Neural cell (in vitro differentiated cells): Measurements from ENCODE around the gene STAT3. TPM values are rescaled to one million over a fixed set of nuclear protein-coding genes. Genes with fewer than 3 reads are reported as not detected.

Experiments
- H2AFZ ChIP-seq: fragments of 200-600, 300-800 bp; sonication (generic), shearing (Covaris generic); 2 replicates; pipeline ENCODE4 v1.6.0; 2014; ENCODE audit warnings: low read depth, mild to moderate bottlenecking, antibody characterized with exemption, low read length, moderate library complexity
- H3F3A ChIP-seq: fragments of 200-600 bp; shearing (Covaris generic); 2 replicates; pipeline ENCODE4 v1.6.1; 2016; ENCODE audit warnings: mild to moderate bottlenecking, moderate library complexity, mixed read lengths, antibody characterized with exemption, low read length; ENCODE audit not compliant: insufficient read depth, poor library complexity, severe bottlenecking
- H3K27ac ChIP-seq: fragments of 200-600, 300-800 bp; sonication (generic), shearing (Covaris generic); 2 replicates; pipeline ENCODE4 v1.5.1; 2014; ENCODE audit warnings: mild to moderate bottlenecking, low read length, moderate library complexity
- H3K27me3 ChIP-seq: fragments of 300-800, 200-600 bp; sonication (generic), shearing (Covaris generic); 2 replicates; pipeline ENCODE4 v1.6.0; 2014; ENCODE audit warnings: mild to moderate bottlenecking, low read depth, low read length, moderate library complexity; ENCODE audit not compliant: insufficient read depth
- H3K36me3 ChIP-seq: fragments of 300-800, 200-600 bp; sonication (generic), shearing (Covaris generic); 2 replicates; pipeline ENCODE4 v1.5.1; 2014; ENCODE audit warnings: mild to moderate bottlenecking, antibody characterized with exemption, low read length, moderate library complexity; ENCODE audit not compliant: insufficient read depth
- H3K4me2 ChIP-seq: fragments of 300-800, 200-600 bp; sonication (generic), shearing (Covaris generic); 2 replicates; pipeline ENCODE4 v1.6.0; 2014; ENCODE audit warnings: mild to moderate bottlenecking, low read length
- H3K4me3 ChIP-seq: fragments of 300-800, 200-600 bp; sonication (generic), shearing (Covaris generic); 2 replicates; pipeline ENCODE4 v1.5.1; 2014; ENCODE audit warnings: mild to moderate bottlenecking, low read length, moderate library complexity
- H3K79me2 ChIP-seq: fragments of 200-600 bp; shearing (Covaris generic); replicated peaks from 2 replicates; pipeline ENCODE4 v1.6.0; 2014; ENCODE audit warnings: mild to moderate bottlenecking, low read length, moderate library complexity; ENCODE audit not compliant: insufficient read depth
- H3K9ac ChIP-seq: fragments of 300-800, 200-600 bp; sonication (generic), shearing (Covaris generic); 2 replicates; pipeline ENCODE4 v1.6.1; 2016; ENCODE audit warnings: mild to moderate bottlenecking, low read length, mixed read lengths
- H3K9me2 ChIP-seq: fragments of 200-600 bp; shearing (Covaris generic); 2 replicates; pipeline ENCODE4 v1.6.1; 2016; ENCODE audit warnings: mild to moderate bottlenecking, low read length, mixed read lengths; ENCODE audit not compliant: insufficient read depth
- H3K9me3 ChIP-seq: fragments of 200-600, 300-800 bp; sonication (generic), shearing (Covaris generic); 2 replicates; pipeline ENCODE4 v1.6.1; 2016; ENCODE audit warnings: mild to moderate bottlenecking, mixed run types, low read length, moderate library complexity, mixed read lengths
- H4K20me1 ChIP-seq: fragments of 200-600 bp; shearing (Covaris generic); 2 replicates; pipeline ENCODE4 v1.6.1; 2016; ENCODE audit warnings: mild to moderate bottlenecking, mixed run types; ENCODE audit not compliant: insufficient read depth
- CTCF ChIP-seq: fragments of 450-650 bp; IDR thresholded peaks from 2 replicates; pipeline ENCODE4 v1.5.1; 2014; ENCODE audit warnings: antibody characterized with exemption, mild to moderate bottlenecking, moderate library complexity; ENCODE audit not compliant: poor library complexity, severe bottlenecking
- EP300 ChIP-seq: fragments of 450-650 bp; conservative IDR thresholded peaks from 2 replicates; pipeline ENCODE4 v1.6.1; 2014; ENCODE audit warnings: antibody characterized with exemption, mild to moderate bottlenecking, moderate library complexity; ENCODE audit not compliant: poor library complexity, severe bottlenecking
- EZH2 ChIP-seq: fragments of 200-600, 300-800 bp; shearing (Covaris generic), sonication (generic); IDR thresholded peaks from 2 replicates; pipeline ENCODE4 v1.6.1; 2014; ENCODE audit warnings: antibody characterized with exemption, low read length, borderline replicate concordance, mild to moderate bottlenecking; ENCODE audit not compliant: insufficient read depth, poor library complexity, severe bottlenecking
- MXI1 ChIP-seq: fragments of 450-650 bp; conservative IDR thresholded peaks from 2 replicates; pipeline ENCODE4 v1.6.1; 2014; ENCODE audit warnings: antibody characterized with exemption, mild to moderate bottlenecking; ENCODE audit not compliant: poor library complexity, severe bottlenecking
- POLR2AphosphoS5 ChIP-seq: IDR thresholded peaks from 2 replicates; pipeline ENCODE4 v1.6.1; 2012
- RAD21 ChIP-seq: fragments of 450-650 bp; conservative IDR thresholded peaks from 2 replicates; pipeline ENCODE4 v1.6.1; 2014; ENCODE audit warnings: antibody characterized with exemption, mild to moderate bottlenecking, moderate library complexity
- REST ChIP-seq: IDR thresholded peaks from 2 replicates; pipeline ENCODE4 v1.6.1; 2012; ENCODE audit warnings: borderline replicate concordance
- SMC3 ChIP-seq: fragments of 450-650 bp; conservative IDR thresholded peaks from 2 replicates; pipeline ENCODE4 v1.6.1; 2014; ENCODE audit warnings: antibody characterized with exemption, mild to moderate bottlenecking, moderate library complexity; ENCODE audit not compliant: poor library complexity
- TAF1 ChIP-seq: IDR thresholded peaks from 2 replicates; pipeline ENCODE4 v1.6.1; 2012; ENCODE audit warnings: low read depth
- polyA plus RNA-seq: library from polyadenylated mRNA; depleted of rRNA; stranded (reverse); fragments of >200 nt; gene quantifications from 2 replicates; pipeline ENCODE4 v1.2.3, GENCODE V29; 2014

The STAT3 gene
- polyA plus RNA-seq, 1 donor from 2014 or later, result 24.2 TPM

GRCh38 chr17:42310787-42311215 is 77.4 kb downstream of the STAT3 start:
- Histone ChIP-seq H4K20me1 (no peaks in the 10 kb centered on the region), H2AFZ (no peak overlapping the region), H3K9ac (no peak overlapping the region), H3K79me2 (no peaks in the 10 kb centered on the region), H3K27me3 (no peaks in the 10 kb centered on the region), H3K36me3 (no peaks in the 10 kb centered on the region), H3K27ac (no peak overlapping the region), H3F3A (no peaks in the 10 kb centered on the region), H3K9me2 (no peaks in the 10 kb centered on the region), H3K9me3 (no peaks in the 10 kb centered on the region), H3K4me2 (no peak overlapping the region), H3K4me3 (no peak overlapping the region)
- TF ChIP-seq REST (no peak), POLR2AphosphoS5 (no peak), TAF1 (no peak), CTCF (no peak)

- no peak overlapping the region for H3K4me2 ChIP-seq
- H3K27ac ChIP-seq, result no peak overlapping the region
Observed at GRCh38 chr17:42309986-42310786, 78.1 kb downstream of the STAT3 start.

More at GRCh38 chr17:42309986-42310786, 78.1 kb downstream of the STAT3 start:
- TF ChIP-seq TAF1, result no peak
- TF ChIP-seq MXI1, result no peak
- TF ChIP-seq RAD21, result no peak
- TF ChIP-seq EP300, result no peak
- TF ChIP-seq SMC3, result no peak
- no peak for TF ChIP-seq CTCF
- TF ChIP-seq POLR2AphosphoS5, result no peak
- TF ChIP-seq EZH2, result no peak
- TF ChIP-seq REST, result no peak
- Histone ChIP-seq H2AFZ (no peak overlapping the region), H3K4me3 (no peak overlapping the region), H3K79me2 (no peaks in the 10 kb centered on the region), H3K9me3 (no peaks in the 10 kb centered on the region), H3F3A (no peaks in the 10 kb centered on the region), H4K20me1 (no peaks in the 10 kb centered on the region), H3K36me3 (no peaks in the 10 kb centered on the region), H3K9me2 (no peaks in the 10 kb centered on the region), H3K9ac (no peak overlapping the region), H3K27me3 (no peaks in the 10 kb centered on the region)
